CD4-positive, alpha-beta memory T cell (primary cell): ENCODE measurements around the gene METRNL. TPM values are rescaled to one million over a fixed set of nuclear protein-coding genes. Genes with fewer than 3 reads are reported as not detected.

Experiments
- CTCF ChIA-PET: fragments of 350-600 bp; sonication (Branson Sonifier 250); formaldehyde crosslinking; loops from one replicate; lab custom pipeline; 2021; ENCODE audit warnings: inconsistent platforms; ENCODE audit not compliant: partially characterized antibody; lab: Charles Lee
- POLR2A ChIA-PET: fragments of 350-600 bp; sonication (Branson Sonifier 250); formaldehyde crosslinking; loops from one replicate; lab custom pipeline; 2021; ENCODE audit not compliant: partially characterized antibody; lab: Charles Lee
- DNase-seq, 5 donors: peaks; one replicate each; pipeline versions ENCODE4 v3.0.0 to v3.0.0-alpha.2; 2020 to 2022; ENCODE audit warnings: mixed read lengths in 1 of 5
- H3K27ac ChIP-seq: one replicate; pipeline ENCODE4 v1.7.0; 2013; ENCODE audit warnings: low read depth, low read length
- H3K27me3 ChIP-seq: 2 replicates; pipeline ENCODE4 v1.7.0; 2013; ENCODE audit warnings: mild to moderate bottlenecking, low read length, moderate library complexity; ENCODE audit not compliant: insufficient read depth
- H3K36me3 ChIP-seq: 2 replicates; pipeline ENCODE4 v1.7.0; 2013; ENCODE audit warnings: mild to moderate bottlenecking, low read length, moderate library complexity; ENCODE audit not compliant: insufficient read depth
- H3K4me1 ChIP-seq: 2 replicates; pipeline ENCODE4 v1.7.0; 2013; ENCODE audit warnings: mild to moderate bottlenecking, low read length, moderate library complexity; ENCODE audit not compliant: insufficient read depth
- H3K4me3 ChIP-seq, 2 donors: one replicate each; pipeline ENCODE4 v1.7.0; 2013; ENCODE audit warnings: low read length in 2 of 2, mild to moderate bottlenecking in 1 of 2
- H3K9me3 ChIP-seq, 2 donors: one replicate each; pipeline ENCODE4 v1.7.0; 2013; ENCODE audit warnings: low read length in 2 of 2, control low read depth in 1 of 2; ENCODE audit not compliant: control insufficient read depth in 1 of 2
- H3K27ac Mint-ChIP-seq, 7 donors: one replicate each; pipeline ENCODE4 v1.8.0; 2020 to 2021; ENCODE audit warnings: mixed read lengths in 7 of 7, mild to moderate bottlenecking in 6 of 7, inconsistent platforms in 3 of 7, moderate library complexity in 3 of 7
- H3K27me3 Mint-ChIP-seq, 2 donors: one replicate each; pipeline ENCODE4 v1.8.0; 2020 to 2021; ENCODE audit warnings: mixed read lengths in 2 of 2
- H3K36me3 Mint-ChIP-seq, 2 donors: one replicate each; pipeline ENCODE4 v1.8.0; 2020 to 2021; ENCODE audit warnings: mixed read lengths in 2 of 2, inconsistent platforms in 1 of 2, mild to moderate bottlenecking in 1 of 2
- H3K4me1 Mint-ChIP-seq, 4 donors: one replicate each; pipeline ENCODE4 v1.8.0; 2020 to 2021; ENCODE audit warnings: mixed read lengths in 4 of 4, mild to moderate bottlenecking in 1 of 4
- H3K4me3 Mint-ChIP-seq, 8 donors: one replicate each; pipeline ENCODE4 v1.8.0; 2020 to 2021; ENCODE audit warnings: mixed read lengths in 8 of 8, mild to moderate bottlenecking in 7 of 8, moderate library complexity in 6 of 8, inconsistent platforms in 3 of 8
- H3K9me3 Mint-ChIP-seq, 8 donors: one replicate each; pipeline ENCODE4 v1.8.0; 2020 to 2021; ENCODE audit warnings: mixed read lengths in 8 of 8, mild to moderate bottlenecking in 5 of 8, inconsistent platforms in 3 of 8, moderate library complexity in 1 of 8
- intact Hi-C: fragments of 100-400 bp; cut with micrococcal nuclease; formaldehyde crosslinking; loops from one replicate; pipeline ENCODE4 v1.15.1; 2023
- polyA plus RNA-seq, 2 donors: library from polyadenylated mRNA; unstranded; fragments of 300-500 nt; fragmentation: Illumina TruSeq; gene quantifications; one replicate each; pipeline ENCODE4 v1.2.3, GENCODE V29; 2021
- total RNA-seq, 2 experiments: library from RNA; stranded (reverse); gene quantifications; one replicate each; pipeline ENCODE4 v1.2.3, GENCODE V29; 2021

METRNL gene
- total and polyA plus RNA-seq, 4 experiments from 2014 or later, result 0.67 to 6.5 (median 4.0) TPM

DNA sequence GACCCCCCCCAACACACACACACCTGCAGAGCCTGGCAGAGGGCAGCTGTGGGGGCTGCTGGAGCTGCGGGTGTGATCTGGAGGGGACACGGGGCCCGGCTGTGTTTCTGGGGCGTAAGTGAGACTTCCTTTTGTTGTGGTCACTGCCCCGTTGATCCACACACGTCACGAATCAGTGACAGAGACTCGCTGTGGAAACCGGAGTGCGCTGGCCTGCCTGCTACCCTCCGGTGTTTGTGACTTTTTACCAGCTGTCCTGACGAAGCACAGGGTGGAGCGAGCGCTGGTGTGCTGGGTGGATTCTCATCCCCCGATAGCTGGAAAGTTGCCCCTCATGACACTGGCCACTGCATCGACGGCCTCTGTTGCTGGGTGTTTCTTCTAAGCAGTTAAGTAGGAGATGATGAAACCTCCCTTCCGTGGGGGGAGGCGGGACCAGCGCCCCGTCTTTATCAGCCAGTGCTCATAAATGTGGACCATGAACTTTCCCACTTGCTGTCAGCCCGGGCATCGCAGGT is 2.3 kb downstream of the METRNL start:
- intact Hi-C loops, result no loop called here
- Histone ChIP-seq H3K27ac (no peak overlapping the region), H3K36me3 (no peaks in the 10 kb centered on the region), H3K4me1 (peaks cover 29% of the 10 kb centered on the region), H3K27me3 (no peaks in the 10 kb centered on the region), H3K9me3 (no peaks in the 10 kb centered on the region), H3K4me3 (no peak overlapping the region)
- Mint-ChIP-seq H3K4me3 (peak overlapping the region; percentile 53 to 82 (median 76)), H3K27ac (peak overlapping the region in 6 of 7 donors; percentile 22 to 94 (median 67)), H3K9me3 (peaks cover 0 to 6% (median 0%) of the 10 kb centered on the region in 8 donors), H3K36me3 (peaks cover 0 to 7% of the 10 kb centered on the region in 2 donors), H3K4me1 (peaks cover 8 to 41% (median 29%) of the 10 kb centered on the region in 4 donors), H3K27me3 (no peaks in the 10 kb centered on the region)
- CTCF ChIA-PET, result no interaction called here
- POLR2A ChIA-PET, result no interaction called here
- peak in 2 of 5 donors; percentile 12 to 16 for DNase-seq

DNA sequence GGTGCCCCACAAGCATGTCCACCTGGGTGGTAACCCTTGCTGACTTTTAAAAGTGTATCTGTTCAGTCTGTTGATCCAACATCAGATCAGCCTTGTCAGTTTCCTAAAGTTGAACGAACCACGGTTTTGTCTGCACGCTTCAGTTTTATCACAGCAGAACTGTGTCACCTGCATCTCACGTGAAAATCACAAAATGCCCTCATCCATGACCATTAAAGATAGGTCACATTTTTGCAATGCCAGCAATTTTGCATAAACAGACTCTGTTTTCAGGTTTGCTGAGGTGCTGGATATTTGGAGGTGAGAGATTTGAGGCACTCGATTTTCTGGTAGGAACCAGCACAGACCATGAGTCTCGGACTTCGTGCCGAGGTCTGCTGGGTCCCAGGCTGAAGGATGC is 3.0 kb downstream of the METRNL start:
- Histone ChIP-seq H3K4me3 (no peak overlapping the region), H3K9me3 (no peaks in the 10 kb centered on the region), H3K27me3 (no peaks in the 10 kb centered on the region), H3K4me1 (peaks cover 29% of the 10 kb centered on the region), H3K36me3 (no peaks in the 10 kb centered on the region), H3K27ac (no peak overlapping the region)
- Mint-ChIP-seq H3K4me1 (peaks cover 8 to 40% (median 26%) of the 10 kb centered on the region in 4 donors), H3K4me3 (peak overlapping the region; percentile 53 to 82 (median 76)), H3K9me3 (peaks cover 0 to 6% (median 0%) of the 10 kb centered on the region in 8 donors), H3K36me3 (peaks cover 0 to 7% of the 10 kb centered on the region in 2 donors), H3K27me3 (no peaks in the 10 kb centered on the region), H3K27ac (peak overlapping the region in 5 of 7 donors; percentile 52 to 94 (median 80))
- intact Hi-C loops, result no loop called here
- POLR2A ChIA-PET, result no interaction called here
- no peak for DNase-seq
- CTCF ChIA-PET, result no interaction called here

DNA sequence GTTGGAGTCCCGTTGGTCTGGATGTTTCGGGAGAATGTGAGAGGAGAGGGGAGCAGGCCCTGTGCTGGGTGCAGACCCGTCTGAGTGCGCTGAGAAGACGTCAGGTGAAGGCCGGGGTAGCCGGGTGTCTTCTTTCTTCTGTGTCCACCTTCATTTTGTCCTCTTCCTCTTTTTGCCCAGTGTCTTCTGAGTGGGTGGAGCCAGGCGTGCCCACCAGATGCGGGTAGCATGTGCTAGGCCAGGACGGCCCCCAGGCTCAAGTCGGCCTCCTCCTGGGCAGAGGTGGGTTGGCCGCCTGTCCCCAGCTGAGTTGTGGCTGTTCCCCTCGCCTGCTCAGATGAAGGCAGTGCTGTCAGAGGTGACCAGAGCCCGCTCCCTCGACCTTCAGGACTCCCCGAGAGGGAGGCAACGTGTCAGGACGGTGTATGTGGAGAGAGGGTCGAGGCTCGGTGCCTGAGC is 3.5 kb downstream of the METRNL start:
- H3K36me3 ChIP-seq, result no peaks in the 10 kb centered on the region
- H3K27me3 ChIP-seq, result no peaks in the 10 kb centered on the region
- peak overlapping the region in 6 of 7 donors; percentile 3 to 94 (median 76) for H3K27ac Mint-ChIP-seq
- peak overlapping the region in 7 of 8 donors; percentile 56 to 82 (median 68) for H3K4me3 Mint-ChIP-seq
- H3K9me3 Mint-ChIP-seq, result peaks cover 0 to 6% (median 0%) of the 10 kb centered on the region in 8 donors
- peaks cover 0 to 7% of the 10 kb centered on the region in 2 donors for H3K36me3 Mint-ChIP-seq
- ChIA-PET CTCF (interaction anchor here (1.0 kb wide), 1 partner anchor 303 kb away, joined by 3 read pairs; no protein-coding TSS in a partner anchor), POLR2A (no interaction called here)
- peak overlapping the region; percentile 6 for H3K27ac ChIP-seq
- no peaks in the 10 kb centered on the region for H3K9me3 ChIP-seq
- H3K27me3 Mint-ChIP-seq, result no peaks in the 10 kb centered on the region
- H3K4me1 Mint-ChIP-seq, result peaks cover 8 to 40% (median 25%) of the 10 kb centered on the region in 4 donors
- peaks cover 29% of the 10 kb centered on the region for H3K4me1 ChIP-seq
- H3K4me3 ChIP-seq, result no peak overlapping the region
- intact Hi-C loops, result no loop called here
- DNase-seq, result no peak

DNA sequence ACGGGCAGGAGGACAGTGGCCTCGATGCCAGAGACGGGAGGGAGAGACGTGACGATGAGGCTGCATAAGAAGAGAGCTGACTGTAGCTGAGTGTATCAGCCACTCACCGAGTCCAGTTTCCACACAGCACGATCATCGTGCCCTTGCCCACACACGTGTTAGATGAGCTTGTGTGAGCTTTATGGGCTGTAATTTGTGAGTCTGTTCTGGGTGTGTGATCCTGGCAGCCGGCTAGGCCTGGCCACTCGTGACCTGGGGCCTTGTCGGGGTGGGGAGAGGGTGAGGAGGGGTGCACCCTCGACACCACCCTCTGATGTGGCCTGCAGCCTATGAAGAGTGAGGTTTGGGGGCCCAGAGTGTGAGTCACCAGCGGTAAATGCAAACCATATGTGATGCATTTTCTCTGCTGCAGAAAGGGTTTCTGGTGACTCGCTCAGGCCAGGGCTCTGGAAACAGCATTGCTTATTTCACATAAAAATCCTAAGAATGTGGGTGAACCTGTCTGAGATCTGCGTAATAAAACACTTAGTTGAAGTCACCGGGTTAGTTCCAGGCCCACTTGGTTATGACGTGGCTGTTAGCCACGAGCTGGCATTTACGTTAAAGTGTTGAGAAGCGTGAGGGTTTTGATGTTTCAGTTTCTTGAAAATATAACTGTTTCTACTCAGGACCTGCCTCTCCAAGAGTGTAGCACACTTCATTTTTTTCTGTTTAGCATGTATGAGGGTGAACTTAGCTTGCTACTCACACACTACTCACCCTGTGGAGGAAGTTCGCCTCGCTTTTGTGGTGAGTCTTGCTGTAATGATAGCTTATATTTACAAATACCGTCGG is 4.2 kb downstream of the METRNL start:
- intact Hi-C loops, result no loop called here
- H3K36me3 ChIP-seq, result no peaks in the 10 kb centered on the region

DNA sequence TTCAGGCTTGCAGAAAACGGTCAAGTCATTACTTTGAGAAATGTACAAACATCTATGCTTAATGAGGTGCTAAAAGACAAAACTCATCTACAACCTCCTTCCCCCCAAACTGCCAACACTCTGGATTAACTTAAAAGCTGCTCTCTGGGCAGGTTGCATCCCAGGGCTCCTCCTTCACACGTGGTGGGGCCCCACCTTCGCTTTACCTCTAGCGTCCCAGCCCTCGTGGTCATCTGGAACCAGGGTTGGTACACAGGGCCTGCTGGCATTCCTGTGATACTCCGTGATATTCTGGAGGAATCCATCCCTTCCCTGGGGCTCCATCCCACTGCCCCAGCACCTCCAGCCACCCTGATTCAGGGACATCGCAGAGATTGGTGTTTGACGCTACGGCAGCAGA is 4.8 kb downstream of the METRNL start:
- peak overlapping the region in 4 of 7 donors; percentile 48 to 94 (median 77) for H3K27ac Mint-ChIP-seq
- Histone ChIP-seq H3K4me3 (no peak overlapping the region), H3K4me1 (peaks cover 29% of the 10 kb centered on the region), H3K36me3 (no peaks in the 10 kb centered on the region), H3K27ac (no peak overlapping the region), H3K9me3 (no peaks in the 10 kb centered on the region), H3K27me3 (no peaks in the 10 kb centered on the region)
- H3K4me1 Mint-ChIP-seq, result peaks cover 8 to 36% (median 24%) of the 10 kb centered on the region in 4 donors
- intact Hi-C loops, result no loop called here
- DNase-seq, result no peak
- ChIA-PET POLR2A (interaction anchor here (0.8 kb wide), 1 partner anchor 106 kb away, joined by 3 read pairs; no protein-coding TSS in a partner anchor), CTCF (no interaction called here)
- H3K27me3 Mint-ChIP-seq, result no peaks in the 10 kb centered on the region
- peaks cover 0 to 6% (median 0%) of the 10 kb centered on the region in 8 donors for H3K9me3 Mint-ChIP-seq
- H3K36me3 Mint-ChIP-seq, result peaks cover 0 to 7% of the 10 kb centered on the region in 2 donors
- H3K4me3 Mint-ChIP-seq, result peak overlapping the region in 3 of 8 donors; percentile 4 to 82 (median 58)

More for the DNA sequence above, 4.2 kb downstream of the METRNL start:
- Histone ChIP-seq H3K27ac (peak overlapping the region; percentile 6), H3K9me3 (no peaks in the 10 kb centered on the region), H3K4me3 (no peak overlapping the region), H3K27me3 (no peaks in the 10 kb centered on the region), H3K4me1 (peaks cover 25% of the 10 kb centered on the region)
- no peaks in the 10 kb centered on the region for H3K27me3 Mint-ChIP-seq
- peaks cover 8 to 36% (median 24%) of the 10 kb centered on the region in 4 donors for H3K4me1 Mint-ChIP-seq
- H3K27ac Mint-ChIP-seq, result peak overlapping the region; percentile 10 to 94 (median 83)
- ChIA-PET POLR2A (interaction anchor here (0.8 kb wide), 1 partner anchor 105 kb away, joined by 3 read pairs; no protein-coding TSS in a partner anchor), CTCF (interaction anchor here (1.0 kb wide), 1 partner anchor 303 kb away, joined by 3 read pairs; no protein-coding TSS in a partner anchor)
- peaks cover 0 to 7% of the 10 kb centered on the region in 2 donors for H3K36me3 Mint-ChIP-seq
- peak; percentile 29 to 80 (median 54) for DNase-seq
- peak overlapping the region in 7 of 8 donors; percentile 4 to 82 (median 68) for H3K4me3 Mint-ChIP-seq
- H3K9me3 Mint-ChIP-seq, result peaks cover 0 to 6% (median 0%) of the 10 kb centered on the region in 8 donors

DNA sequence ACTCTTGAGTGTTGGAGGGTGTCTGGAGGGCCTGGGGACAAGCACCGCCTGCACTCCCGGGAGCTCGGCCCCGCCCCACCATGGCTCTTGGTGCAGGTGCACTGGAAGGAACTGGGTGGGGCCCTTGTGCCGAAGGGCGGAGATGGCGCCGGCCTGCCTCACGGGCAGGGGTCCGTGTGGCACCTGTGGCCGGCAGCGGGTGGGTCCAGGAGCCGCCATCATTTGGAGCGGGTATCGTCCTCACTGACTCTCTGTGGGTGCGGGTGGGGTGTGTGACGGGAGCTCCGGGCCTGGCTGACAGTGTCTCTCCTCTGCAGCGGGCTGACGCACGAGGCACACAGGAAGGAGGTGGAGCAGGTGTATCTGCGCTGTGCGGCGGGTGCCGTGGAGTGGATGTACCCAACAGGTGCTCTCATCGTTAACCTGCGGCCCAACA is 5.2 kb downstream of the METRNL start:
- no peaks in the 10 kb centered on the region for H3K9me3 ChIP-seq
- peaks cover 30% of the 10 kb centered on the region for H3K4me1 ChIP-seq
- Mint-ChIP-seq H3K9me3 (peaks cover 0 to 6% (median 0%) of the 10 kb centered on the region in 8 donors), H3K27me3 (no peaks in the 10 kb centered on the region), H3K4me3 (no peak overlapping the region), H3K27ac (peak overlapping the region in 2 of 7 donors; percentile 52 to 94), H3K36me3 (peaks cover 0 to 7% of the 10 kb centered on the region in 2 donors), H3K4me1 (peaks cover 10 to 36% (median 24%) of the 10 kb centered on the region in 4 donors)
- ChIA-PET POLR2A (no interaction called here), CTCF (no interaction called here)
- DNase-seq, result no peak
- no peaks in the 10 kb centered on the region for H3K36me3 ChIP-seq
- H3K4me3 ChIP-seq, result no peak overlapping the region
- H3K27me3 ChIP-seq, result no peaks in the 10 kb centered on the region
- intact Hi-C loops, result no loop called here
- H3K27ac ChIP-seq, result no peak overlapping the region
